Activated gamma-delta T cell treated with anti-CD3 and anti-CD28 coated beads, Interleukin-2, amount 50 U/mL, for 16 hours (primary cell): ENCODE data around the gene PTPN4.

ENCODE experiments used
- DNase-seq: peaks from one replicate; pipeline ENCODE4 v3.0.0-alpha.2; 2020; ENCODE audit warnings: low read depth

PTPN4 gene

DNA sequence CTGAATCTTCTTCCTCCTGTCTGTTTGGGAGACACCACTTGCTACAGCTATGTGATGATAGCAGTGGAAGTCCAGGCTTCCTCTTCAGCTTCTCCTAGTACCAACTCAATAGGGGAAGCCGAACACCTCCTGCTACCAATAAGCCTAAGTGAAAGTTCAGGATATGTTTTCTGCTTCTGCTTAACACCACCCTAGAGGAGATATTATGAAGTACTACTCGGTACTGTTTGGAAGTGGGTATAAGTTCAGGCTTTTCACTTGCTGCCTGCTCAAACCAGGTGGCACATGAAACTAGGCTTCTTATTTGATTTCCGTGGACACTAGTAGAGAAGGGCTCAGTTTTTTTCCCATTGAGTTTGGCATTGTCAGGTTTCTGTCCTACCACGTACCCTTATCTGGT, 99.8 kb downstream of the PTPN4 start:
- no peak for DNase-seq

DNA sequence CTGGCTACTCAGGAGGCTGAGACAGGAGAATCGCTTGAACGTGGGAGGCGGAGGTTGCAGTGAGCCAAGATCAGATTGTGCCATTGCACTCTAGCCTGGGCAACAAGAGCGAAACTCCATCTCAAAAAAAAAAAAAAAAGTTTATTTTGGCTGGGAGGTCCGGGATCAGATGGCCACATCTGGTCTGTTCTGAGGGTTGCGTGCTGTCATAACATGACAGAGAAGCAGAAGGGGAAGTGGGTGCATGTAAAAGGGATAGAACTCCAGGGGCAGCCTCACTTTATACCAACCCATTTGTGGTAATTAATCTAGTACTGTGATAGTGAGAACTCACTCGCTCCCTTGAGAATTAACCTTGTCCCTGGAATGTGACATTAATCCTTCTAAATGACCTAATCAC, 101.2 kb downstream of the PTPN4 start:
- DNase-seq = no peak

DNA sequence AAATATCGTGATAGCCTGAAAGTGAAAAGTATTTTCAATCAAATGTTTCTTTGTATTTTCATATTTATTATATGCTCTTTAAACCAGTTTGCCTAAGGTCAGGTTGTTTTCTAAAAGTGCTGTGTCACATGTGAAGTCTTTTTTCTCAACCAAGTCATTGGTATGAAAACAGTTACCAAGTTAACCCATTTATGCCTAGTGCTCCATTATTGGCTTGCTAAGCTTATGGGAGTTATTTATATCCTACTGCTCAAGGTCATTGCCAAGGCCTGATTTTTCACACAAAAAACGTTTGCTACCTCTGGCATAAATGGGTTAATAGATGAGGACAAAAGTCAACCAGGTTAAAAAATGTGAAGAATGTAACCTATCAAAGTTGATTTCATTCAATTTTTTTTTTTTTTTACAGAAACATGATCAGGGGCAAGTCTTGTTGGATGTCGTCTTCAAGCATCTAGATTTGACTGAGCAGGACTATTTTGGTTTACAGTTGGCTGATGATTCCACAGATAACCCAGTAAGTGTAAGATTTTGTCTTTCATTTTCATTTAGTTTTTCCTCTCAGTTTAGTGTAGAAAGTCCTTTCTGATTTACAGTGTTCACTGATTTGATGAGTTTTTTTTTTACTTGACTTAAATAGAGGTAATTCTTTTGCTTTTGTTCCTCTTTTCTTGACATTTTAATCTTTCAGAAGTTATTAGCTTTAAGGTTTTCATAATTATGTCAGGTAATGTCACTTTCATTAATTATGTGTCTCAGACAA, 102.6 kb downstream of the PTPN4 start:
- no peak for DNase-seq

GRCh38 chr2:119864318-119864717, 104.6 kb downstream of the PTPN4 start:
- DNase-seq = no peak

DNA sequence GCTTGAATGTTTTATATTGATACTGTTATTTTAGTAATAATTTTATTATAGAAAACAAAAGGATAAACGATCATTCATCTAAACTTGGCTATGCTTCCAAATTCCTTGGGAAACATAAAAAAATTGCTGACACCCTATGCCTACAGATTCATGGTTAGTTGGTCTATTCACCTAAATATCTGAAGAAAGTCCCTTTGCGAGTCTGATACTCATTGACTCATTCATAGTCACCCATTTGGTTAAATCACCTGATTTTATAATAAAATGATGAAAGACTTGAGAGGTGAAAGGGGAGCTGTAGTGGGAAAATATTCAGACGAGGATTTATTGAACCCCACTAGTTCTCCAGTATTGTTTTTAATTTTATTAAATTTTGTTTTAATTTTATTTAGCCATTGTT, 112.0 kb downstream of the PTPN4 start:
- DNase-seq = no peak

DNA sequence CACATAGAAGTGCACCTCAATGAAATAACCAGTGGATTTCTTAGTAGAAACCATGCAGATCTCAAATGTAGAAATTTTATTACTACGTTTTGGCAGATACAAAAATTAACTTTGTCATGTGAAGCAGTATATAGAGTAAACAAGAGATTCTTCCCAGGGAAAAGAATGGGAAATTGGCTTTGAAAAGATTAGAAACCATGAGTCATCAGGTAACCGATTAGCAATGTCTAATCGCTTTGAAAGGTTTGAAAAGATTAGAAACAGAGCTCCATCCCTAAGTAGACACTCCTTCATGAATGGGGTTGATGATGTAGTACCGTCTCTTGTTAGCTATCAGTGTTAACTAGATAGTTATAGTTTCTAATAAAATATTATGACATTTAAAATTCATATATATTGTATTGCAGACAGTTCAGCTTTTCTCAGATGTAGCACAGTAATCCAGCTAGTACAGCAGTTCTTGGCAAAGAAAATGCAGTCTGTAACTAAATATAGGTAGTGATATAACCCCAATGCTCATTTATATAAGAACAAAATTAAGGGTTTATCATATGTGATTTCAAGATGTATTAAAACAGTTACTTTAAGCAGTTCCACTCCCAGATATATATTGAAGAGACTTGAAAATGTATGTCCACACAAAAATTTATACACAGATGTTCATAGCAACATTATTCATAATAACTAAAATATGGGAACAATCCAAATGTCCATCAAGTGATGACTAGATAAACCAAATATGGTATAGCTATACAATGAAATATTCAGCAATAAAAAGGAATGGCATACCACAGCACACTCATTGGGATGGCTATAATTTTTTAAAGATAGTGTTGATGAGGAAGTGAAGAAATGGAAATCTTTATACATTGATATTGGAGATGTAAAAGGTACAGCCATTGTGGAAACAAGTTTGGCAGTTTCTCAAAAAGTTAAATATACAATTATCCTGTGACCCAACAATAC, 113.9 kb downstream of the PTPN4 start:
- DNase-seq = no peak

- DNase-seq = no peak
These were observed 119.8 kb downstream of the PTPN4 start for GRCh38 chr2:119879502-119879901.

DNA sequence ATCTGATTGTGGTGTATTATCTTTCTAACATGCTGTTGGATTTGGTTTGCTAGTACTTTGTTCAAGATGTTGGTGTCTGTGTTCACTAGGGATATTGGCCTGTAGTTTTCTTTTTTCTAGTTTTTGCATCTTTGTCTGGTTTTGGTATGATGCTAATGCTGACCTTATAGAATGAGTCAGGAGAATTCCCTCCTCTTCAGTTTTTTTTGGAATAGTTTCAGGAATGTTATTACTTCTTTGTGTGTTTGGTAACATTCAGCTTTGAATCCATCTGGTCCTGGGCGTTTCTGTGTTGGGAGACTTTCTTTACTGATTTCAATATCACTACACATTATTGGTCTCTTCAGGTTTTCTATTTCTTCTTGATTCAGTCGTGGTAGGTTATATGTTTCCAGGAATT, 129.0 kb downstream of the PTPN4 start:
- no peak for DNase-seq

DNA sequence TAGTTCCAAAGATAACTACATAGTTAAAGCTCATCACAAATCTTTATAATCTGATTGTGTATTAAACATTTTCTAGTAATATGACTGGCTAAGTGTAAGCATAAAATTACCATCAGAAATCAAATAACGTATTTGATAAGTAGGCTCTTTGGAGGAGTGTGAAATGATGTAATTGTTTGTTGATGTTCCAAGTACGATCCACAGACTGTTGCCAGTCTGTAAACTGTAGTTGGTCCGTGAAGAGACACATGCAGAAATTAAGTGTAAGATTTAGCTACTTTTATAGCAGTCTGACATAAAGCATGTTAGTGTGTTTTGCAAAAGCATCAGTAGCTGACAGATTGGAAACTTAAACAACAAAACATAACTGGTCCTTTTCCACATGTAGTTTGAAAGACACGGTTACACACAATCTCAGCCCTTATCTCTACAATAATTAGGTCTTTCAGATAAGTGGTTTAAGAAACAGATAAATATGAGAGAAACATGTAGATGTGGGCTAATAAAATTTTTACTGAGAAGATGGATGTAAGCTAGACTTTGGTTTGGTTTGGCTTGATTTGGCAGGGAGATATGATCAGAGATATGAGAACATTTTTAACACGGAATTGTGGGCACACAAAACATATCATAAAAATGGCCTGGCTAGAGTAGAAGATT, 138.1 kb downstream of the PTPN4 start:
- no peak for DNase-seq

- no peak for DNase-seq
These were observed 141.3 kb downstream of the PTPN4 start for GRCh38 chr2:119901013-119901412.

DNA sequence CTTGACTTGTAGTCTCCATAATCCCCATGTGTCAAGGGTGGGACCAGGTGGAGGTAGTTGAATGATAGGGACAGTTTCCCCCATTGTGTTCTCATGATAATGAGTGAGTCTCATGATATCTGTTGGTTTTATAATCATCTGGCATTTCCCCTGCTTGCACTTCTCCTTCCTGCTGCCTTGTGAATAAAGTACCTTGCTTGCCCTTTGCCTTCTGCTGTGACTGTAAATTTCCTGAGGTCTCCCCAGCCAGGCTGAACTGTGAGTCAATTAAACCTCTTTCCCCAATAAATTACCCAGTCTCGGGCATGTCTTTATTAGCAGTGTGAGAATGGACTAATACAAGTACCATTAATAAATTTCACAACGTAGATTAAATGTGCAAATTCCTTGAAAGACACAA, 150.8 kb downstream of the PTPN4 start:
- DNase-seq = no peak

DNA sequence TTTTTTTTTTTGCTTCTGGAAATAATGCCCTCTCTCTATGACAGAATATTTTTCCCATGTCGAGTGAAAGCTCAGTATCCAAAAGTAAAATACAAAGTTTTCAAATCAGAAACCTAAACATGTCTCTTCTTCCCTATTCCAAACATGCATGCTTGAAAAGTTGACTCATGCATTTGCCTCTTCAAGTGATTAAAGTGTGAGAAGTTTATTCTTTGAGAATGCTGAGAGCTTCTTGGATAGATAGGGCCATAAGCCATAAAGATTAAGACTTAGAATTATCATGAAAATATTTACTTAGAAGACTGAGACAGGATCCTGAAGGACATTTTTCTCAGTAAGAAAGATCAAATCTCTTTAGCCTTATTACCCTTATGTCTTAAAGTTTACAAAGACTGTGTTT, 154.5 kb downstream of the PTPN4 start:
- DNase-seq = no peak

DNA sequence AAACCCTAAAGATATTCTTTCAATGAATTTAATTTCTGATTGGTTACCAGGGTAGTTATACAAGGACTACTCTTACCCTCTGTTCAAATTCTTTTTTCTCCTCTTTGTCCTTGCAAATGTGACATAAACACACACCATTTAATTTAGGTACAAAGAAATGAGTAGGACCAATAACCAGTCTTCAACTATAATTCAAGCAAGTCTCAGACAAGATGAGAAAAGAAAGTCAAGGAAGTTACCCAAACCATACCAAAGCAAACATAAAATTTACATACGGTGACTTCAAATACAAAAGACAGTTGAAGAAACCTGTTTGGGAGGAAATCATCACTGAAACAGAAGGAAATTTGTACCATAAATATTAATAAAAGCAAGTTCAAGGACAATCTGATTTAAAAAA, 162.1 kb downstream of the PTPN4 start:
- DNase-seq = no peak

DNA sequence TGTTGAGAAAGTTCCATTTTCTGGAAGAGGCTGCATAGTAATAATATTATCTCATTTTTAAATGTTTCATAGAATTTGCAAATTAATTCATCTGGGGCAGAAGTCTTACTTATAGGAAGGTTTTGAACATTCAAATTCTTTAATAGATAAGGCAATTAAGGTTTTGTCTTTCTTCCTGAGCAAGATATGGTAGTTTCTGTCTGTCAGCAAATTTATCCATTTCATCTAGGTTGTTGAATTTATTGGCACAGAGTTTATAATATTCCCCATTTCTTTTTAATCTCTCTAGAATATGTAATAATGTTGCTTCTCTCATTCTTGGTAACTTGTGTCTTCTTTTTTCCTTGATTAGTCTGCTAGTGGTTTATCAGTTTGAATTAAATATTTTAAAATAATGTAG, 163.0 kb downstream of the PTPN4 start:
- no peak for DNase-seq

GRCh38 chr2:119929537-119929936, 169.8 kb downstream of the PTPN4 start:
- DNase-seq = no peak

- DNase-seq = no peak
These were observed 173.1 kb downstream of the PTPN4 start for GRCh38 chr2:119932809-119933208.

GRCh38 chr2:119934319-119934718, 174.6 kb downstream of the PTPN4 start:
- DNase-seq = no peak

- no peak for DNase-seq
These were observed 178.0 kb downstream of the PTPN4 start for GRCh38 chr2:119937680-119938079.

GRCh38 chr2:119939915-119940314, 180.2 kb downstream of the PTPN4 start:
- no peak for DNase-seq

DNA sequence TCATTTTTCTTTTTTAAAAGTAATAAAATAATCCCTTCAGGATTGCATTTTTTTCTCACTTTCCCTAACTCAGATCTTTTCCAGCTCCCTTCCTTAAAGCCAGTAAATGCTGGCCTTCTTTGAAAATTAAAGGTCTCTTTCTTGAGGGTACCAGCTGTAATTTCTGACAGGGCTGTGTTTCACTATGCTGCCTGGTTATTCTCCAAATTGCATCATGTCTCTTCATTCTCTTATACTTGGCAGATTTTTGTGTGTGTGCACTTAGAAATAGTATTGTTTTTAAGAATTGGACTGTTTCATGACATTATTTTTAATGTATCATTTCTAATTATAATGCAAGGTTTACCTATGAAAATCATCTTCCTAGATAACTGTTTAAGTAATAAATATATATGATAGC, 181.1 kb downstream of the PTPN4 start:
- DNase-seq = no peak

DNA sequence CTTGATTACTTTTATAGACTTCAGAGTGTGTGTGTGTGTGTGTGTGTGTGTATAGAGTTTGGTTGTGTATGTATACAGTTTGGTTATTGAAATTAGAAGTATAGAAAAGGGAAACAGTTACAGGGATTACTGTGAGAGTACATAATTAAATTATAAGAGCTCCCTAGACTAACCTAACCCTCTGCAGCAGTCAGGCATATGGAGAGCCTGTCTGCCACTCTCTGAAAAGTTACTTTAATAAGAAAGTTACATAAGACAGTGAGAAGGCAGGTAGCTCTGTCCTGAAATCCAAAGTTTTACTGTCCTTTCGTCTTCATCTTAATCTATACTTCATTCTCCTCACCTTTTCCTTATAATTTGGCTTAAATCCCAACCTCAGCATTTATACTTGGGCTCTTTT, 181.7 kb downstream of the PTPN4 start:
- DNase-seq = no peak

DNA sequence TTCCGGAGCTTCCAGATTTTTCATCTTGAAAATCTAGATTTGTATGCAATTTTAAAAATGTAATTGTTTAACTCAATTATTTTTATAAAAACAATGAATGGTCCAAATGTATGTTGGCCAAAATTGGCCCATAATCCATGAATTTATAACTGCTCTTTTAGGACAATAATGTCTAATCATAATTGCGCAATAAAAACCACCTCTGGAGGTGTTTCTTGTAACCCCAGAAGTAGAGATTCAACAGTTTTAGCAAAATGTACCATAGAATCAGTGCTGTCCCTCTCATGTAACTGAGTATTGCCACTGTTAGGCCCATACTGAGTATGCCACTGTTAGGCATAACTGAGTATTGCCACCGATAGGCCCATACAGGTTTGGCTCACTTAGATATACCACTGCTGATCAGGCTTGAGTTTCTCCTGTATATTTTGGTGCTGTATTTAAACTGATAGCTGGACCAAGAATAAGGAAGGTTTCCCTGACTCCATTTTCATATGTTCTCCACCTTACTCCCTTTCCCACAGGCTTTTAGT, 182.3 kb downstream of the PTPN4 start:
- DNase-seq = no peak

DNA sequence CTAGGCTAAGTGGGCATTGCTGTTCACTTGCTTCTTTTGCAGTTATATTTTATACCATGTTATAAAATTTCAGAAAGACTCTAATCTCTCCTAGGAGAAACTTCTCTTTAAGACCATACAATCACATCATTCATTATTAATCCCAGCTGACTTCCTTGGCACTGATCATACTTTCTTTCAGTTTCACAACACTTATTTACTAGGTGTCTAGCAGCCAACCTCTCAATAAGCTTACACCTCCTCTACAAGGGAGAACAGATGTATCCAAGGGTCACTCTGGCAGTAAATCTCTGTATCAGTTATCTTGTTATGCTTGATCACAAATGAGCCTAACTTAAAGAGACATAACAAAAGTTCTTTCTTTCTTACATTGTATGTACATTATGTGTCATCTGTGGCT, 183.3 kb downstream of the PTPN4 start:
- no peak for DNase-seq
